Pancreas (tissue), 10 donors: ENCODE measurements around the gene MECR. TPM values are rescaled to one million over a fixed set of nuclear protein-coding genes. Genes with fewer than 3 reads are reported as not detected.

Source experiments
- ATAC-seq, 4 donors: fragments of 200-7000 bp; cut with Tn5 transposase; one replicate each; pipeline versions ENCODE4 v1.8.0 to v1.9.1; 2020; ENCODE audit warnings: mild to moderate bottlenecking in 4 of 4, moderate library complexity in 4 of 4
- DNase-seq, 6 donors: peaks; one replicate each; pipeline ENCODE4 v3.0.0-alpha.2; 2020
- FAIRE-seq: peaks from 2 replicates; lab custom pipeline; 2012; peaks lifted over from hg19 to GRCh38; lab: Jason Lieb, UNC
- H3K27ac ChIP-seq, 4 donors: fragments of 200-600 bp; sonication (generic); 1 replicate in 3 of 4; 2 replicates in 1 of 4; pipeline versions ENCODE4 v1.5.0 to v1.8.0; 2020
- H3K27me3 ChIP-seq, 4 donors: fragments of 200-600 bp; one replicate each; pipeline ENCODE4 v1.8.0; 2021
- H3K36me3 ChIP-seq, 3 donors: fragments of 200-600 bp; sonication (generic) in 1 of 3; one replicate each; pipeline versions ENCODE4 v1.5.0 to v1.8.0; 2020 to 2021
- H3K4me1 ChIP-seq, 3 donors: fragments of 200-600 bp; one replicate each; pipeline ENCODE4 v1.8.0; 2021
- H3K4me3 ChIP-seq, 4 donors: fragments of 200-600 bp; sonication (generic) in 2 of 4; one replicate each; pipeline versions ENCODE4 v1.5.0 to v1.8.0; 2020 to 2021
- H3K9me3 ChIP-seq, 4 donors: fragments of 200-600 bp; one replicate each; pipeline ENCODE4 v1.8.0; 2021
- CTCF ChIP-seq, 4 donors: fragments of 200-600 bp; sonication (generic) in 3 of 4; IDR thresholded peaks; one replicate each; pipeline versions ENCODE4 v1.5.0 to v1.8.0; 2021; ENCODE audit warnings: antibody characterized with exemption in 4 of 4
- WGBS, 2 donors: extraction: QIAGEN DNeasy Blood & Tissue Kit; methylation state at CpG; one replicate each; pipeline ENCODE4 v1.1.7; 2013; 5-methylcytosine and 5-hydroxymethylcytosine counted together
- intact Hi-C, 3 donors: fragments of 100-400 bp; cut with DNase I; formaldehyde crosslinking; loops; one replicate each; pipeline versions ENCODE4 v1.11.1 to v1.14.2; 2022
- polyA plus RNA-seq, 2 donors: library from polyadenylated mRNA; stranded (reverse); fragments of 200-250 nt; gene quantifications; one replicate each; pipeline ENCODE4 v1.2.3, GENCODE V29; 2013
- total RNA-seq, 6 donors: library from RNA; stranded (reverse); fragmentation: NEBNext Ultra II Directional in 4 of 6; extraction: Animal tissue kit (Norgen Biotek cat#: 25700) in 4 of 6; gene quantifications; one replicate each; pipeline versions ENCODE4 v1.2.1 to v1.2.4, GENCODE V29; 2021 to 2023
- donor health status: healthy with polysubstance abuse.
- donor health status: DM: no; HTN: no; CAD: no; lungs with moderate emphysema.
- donor health status: DM: no; HTN: no; CAD: no.
- donor health status: control.
- donor health status: control.
- donor health status: Bipolar disorder and iron deficiency.
- donor health status: DM: yes; HTN: yes; CAD: no.
- donor health status: DM: no; HTN: no; CAD: no.
- donor health status: DM: no; HTN: no; CAD: no.
- donor health status: DM: yes; HTN: yes; CAD: no.

The MECR gene
- total and polyA plus RNA-seq, 8 donors, result 9.0 to 19.6 (median 10.5) TPM

- H3K4me1 ChIP-seq, result peaks cover 0 to 8% (median 7%) of the 10 kb centered on the region in 3 donors
- no peak for FAIRE-seq
- no peaks in the 10 kb centered on the region for H3K36me3 ChIP-seq
- no peak for DNase-seq
- no peak for ATAC-seq
- H3K27ac ChIP-seq, result peak overlapping the region in 2 of 4 donors; percentile 52 to 60
- no peaks in the 10 kb centered on the region for H3K9me3 ChIP-seq
- no peak for TF ChIP-seq CTCF (IDR thresholded peaks at IDR 0.05)
- intact Hi-C loops, result loop anchor here in 1 of 3 donors (10.0 kb wide), 1 partner anchor 1145 kb away; no protein-coding TSS in a partner anchor
- WGBS, 2 donors, result 5 to 7% methylated on average over 4 of the region's 4 CpGs
- H3K4me3 ChIP-seq, result peak overlapping the region; percentile 60 to 87 (median 74)
- no peaks in the 10 kb centered on the region for H3K27me3 ChIP-seq
Measured at GRCh38 chr1:29230204-29230552, 556 bp downstream of the MECR start.

GRCh38 chr1:29227511-29227910 lies 3.2 kb downstream of the MECR start:
- ATAC-seq, result no peak

GRCh38 chr1:29225361-29225760 lies 5.4 kb downstream of the MECR start:
- Histone ChIP-seq H3K9me3 (no peaks in the 10 kb centered on the region), H3K4me3 (no peak overlapping the region), H3K27me3 (no peaks in the 10 kb centered on the region), H3K4me1 (peaks cover 0 to 8% (median 7%) of the 10 kb centered on the region in 3 donors), H3K36me3 (no peaks in the 10 kb centered on the region), H3K27ac (no peak overlapping the region)
- no peak for TF ChIP-seq CTCF (IDR thresholded peaks at IDR 0.05)
- DNase-seq (no peak), FAIRE-seq (no peak), ATAC-seq (no peak)
- WGBS, 2 donors, result 77 to 83% methylated on average over 4 of the region's 4 CpGs
- intact Hi-C loops, result loop anchor here in 1 of 3 donors (5.0 kb wide), 1 partner anchor 1477 kb away; no protein-coding TSS in a partner anchor

More at GRCh38 chr1:29227511-29227910, 3.2 kb downstream of the MECR start:
- no peaks in the 10 kb centered on the region for H3K9me3 ChIP-seq
- FAIRE-seq (no peak), DNase-seq (no peak)
- H3K27ac ChIP-seq, result no peak overlapping the region
- TF ChIP-seq CTCF (IDR thresholded peaks at IDR 0.05), result no peak
- intact Hi-C loops, result loop anchor here in 1 of 3 donors (5.0 kb wide), 1 partner anchor 1475 kb away; no protein-coding TSS in a partner anchor
- no peaks in the 10 kb centered on the region for H3K36me3 ChIP-seq
- peaks cover 0 to 8% (median 7%) of the 10 kb centered on the region in 3 donors for H3K4me1 ChIP-seq
- no peak overlapping the region for H3K4me3 ChIP-seq
- no peaks in the 10 kb centered on the region for H3K27me3 ChIP-seq
- WGBS, 2 donors, result 85 to 92% methylated on average over 5 of the region's 5 CpGs

- Histone ChIP-seq H3K27me3 (no peaks in the 10 kb centered on the region), H3K4me3 (no peak overlapping the region), H3K36me3 (no peaks in the 10 kb centered on the region), H3K4me1 (no peaks in the 10 kb centered on the region), H3K9me3 (no peaks in the 10 kb centered on the region), H3K27ac (no peak overlapping the region)
- ATAC-seq (no peak), DNase-seq (no peak), FAIRE-seq (no peak)
- intact Hi-C loops, result no loop called here
- TF ChIP-seq CTCF (IDR thresholded peaks at IDR 0.05), result no peak
- 88% methylated on average over 5 of the region's 5 CpGs for WGBS, 2 donors
Measured at GRCh38 chr1:29224356-29224837, 6.3 kb downstream of the MECR start.

- no peak for ATAC-seq
- Histone ChIP-seq H3K4me1 (no peaks in the 10 kb centered on the region), H3K9me3 (no peaks in the 10 kb centered on the region), H3K27ac (no peak overlapping the region), H3K4me3 (no peak overlapping the region), H3K36me3 (no peaks in the 10 kb centered on the region), H3K27me3 (no peaks in the 10 kb centered on the region)
- WGBS, 2 donors, result 69 to 71% methylated on average over 6 of the region's 6 CpGs
- FAIRE-seq, result no peak
- intact Hi-C loops, result no loop called here
- DNase-seq, result no peak
- no peak for TF ChIP-seq CTCF (IDR thresholded peaks at IDR 0.05)
Measured at GRCh38 chr1:29223521-29223920, 7.2 kb downstream of the MECR start.
